ENCODE measurements around the gene SLC16A5. TPM values are rescaled to one million over a fixed set of nuclear protein-coding genes. Genes with fewer than 3 reads are reported as not detected.
A peak's percentile ranks its signal among the peaks of the same experiment; 100 is the strongest.

The SLC16A5 gene
- total RNA-seq, 2 donors from 2014 or later = 4.6 TPM

DNA sequence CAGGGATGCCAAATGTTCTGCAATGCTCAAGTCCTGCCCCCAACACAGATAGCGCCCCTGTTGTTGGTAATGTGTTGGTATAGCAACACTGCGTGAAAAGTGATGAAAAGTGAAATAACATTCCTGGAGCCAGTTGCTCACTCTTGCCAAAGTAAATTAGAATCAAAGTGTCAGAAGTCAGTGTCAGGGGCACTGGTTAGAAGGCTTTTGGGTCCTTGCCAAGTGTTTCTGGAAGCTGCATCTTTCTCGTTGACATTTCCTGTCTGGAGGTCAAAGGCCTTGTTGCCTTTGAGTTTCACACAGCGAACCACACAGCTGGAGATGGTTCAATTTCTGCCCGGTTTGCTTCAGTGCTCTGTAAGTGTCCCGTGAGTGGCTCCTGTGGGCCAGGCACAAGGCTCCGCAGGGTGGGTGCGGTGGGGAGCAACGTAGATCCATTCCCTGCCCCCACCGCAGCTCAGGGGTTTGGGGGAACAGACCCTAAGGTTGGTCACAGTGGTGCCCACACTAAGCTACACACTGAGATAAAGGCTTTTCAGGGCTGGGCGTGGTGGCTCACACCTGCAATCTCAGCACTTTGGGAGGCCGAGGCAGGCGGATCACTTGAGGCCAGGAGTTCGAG is 3.6 kb upstream of the SLC16A5 start:
- H3K27ac Mint-ChIP-seq = no peak overlapping the region
- no peak for DNase-seq (ENCODE audit: low spot score)
- peaks cover 0 to 2% of the 10 kb centered on the region in 2 donors for H3K27me3 Mint-ChIP-seq
- no peaks in the 10 kb centered on the region for H3K9me3 Mint-ChIP-seq
- peaks cover 9 to 16% of the 10 kb centered on the region in 2 donors for H3K4me1 Mint-ChIP-seq (ENCODE audit: low read depth in 2 of 2)
- H3K36me3 Mint-ChIP-seq = no peaks in the 10 kb centered on the region
- no peak for ATAC-seq
- H3K4me3 Mint-ChIP-seq = no peak overlapping the region

DNA sequence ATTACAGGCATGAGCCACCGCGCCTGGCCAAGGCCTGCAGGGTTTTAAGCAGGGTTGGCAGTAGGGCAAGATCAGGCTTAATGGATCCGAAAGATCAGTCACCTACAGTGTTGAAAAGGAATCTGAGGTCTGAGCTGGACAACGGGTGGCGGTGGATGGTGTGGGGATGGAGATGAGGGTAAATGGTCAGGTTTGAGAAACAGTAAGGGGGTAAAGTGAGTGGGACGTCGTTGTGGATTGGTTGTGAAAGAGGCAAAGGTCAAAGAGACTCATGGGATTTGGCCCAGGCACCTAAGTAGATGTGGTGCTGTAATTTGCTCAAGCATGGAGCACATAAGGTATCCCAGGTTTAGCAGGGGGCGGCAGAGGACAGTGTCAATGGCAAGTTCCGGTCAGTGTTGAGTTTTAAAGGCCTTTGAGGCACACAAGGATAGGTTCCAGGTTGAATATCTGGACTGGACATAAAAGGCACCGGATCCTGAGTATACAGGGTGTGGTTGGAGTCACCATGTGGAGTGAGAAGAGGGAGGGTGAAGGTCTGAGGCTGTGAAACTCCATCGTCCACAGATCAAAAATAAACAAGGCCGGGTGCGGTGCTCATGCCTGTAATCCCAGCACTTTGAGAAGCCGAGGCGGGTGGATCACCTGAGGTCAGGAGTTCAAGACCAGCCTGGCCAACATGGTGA is 1.1 kb upstream of the SLC16A5 start:
- Mint-ChIP-seq H3K27me3 (peaks cover 0 to 2% of the 10 kb centered on the region in 2 donors), H3K36me3 (no peaks in the 10 kb centered on the region), H3K27ac (peak overlapping the region; percentile 62 to 66), H3K4me3 (peak overlapping the region; percentile 78), H3K9me3 (no peaks in the 10 kb centered on the region), H3K4me1 (ENCODE audit: low read depth in 2 of 2) (peaks cover 16 to 17% of the 10 kb centered on the region in 2 donors)
- DNase-seq (ENCODE audit: low spot score) (no peak), ATAC-seq (no peak)

DNA sequence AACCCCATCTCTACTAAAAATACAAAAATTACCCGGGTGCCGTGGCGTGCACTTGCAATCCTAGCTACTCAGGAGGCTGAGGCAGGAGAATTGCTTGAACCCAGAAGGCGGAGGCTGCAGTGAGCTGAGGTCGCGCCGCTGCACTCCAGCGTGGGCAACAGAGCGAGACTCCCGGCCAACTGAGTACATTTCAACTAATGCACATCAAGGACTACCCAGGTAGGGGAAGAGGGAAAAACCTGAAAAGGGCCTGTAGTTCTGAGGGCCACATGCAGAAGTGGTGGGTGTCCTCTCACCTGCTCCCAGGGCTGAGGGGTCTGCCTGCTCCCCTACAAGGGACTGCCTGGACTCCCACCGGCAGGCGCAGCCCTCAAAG is 584 bp upstream of the SLC16A5 start:
- Mint-ChIP-seq H3K4me3 (peak overlapping the region; percentile 78), H3K27ac (peak overlapping the region; percentile 62 to 66), H3K27me3 (peaks cover 0 to 2% of the 10 kb centered on the region in 2 donors), H3K36me3 (no peaks in the 10 kb centered on the region), H3K9me3 (no peaks in the 10 kb centered on the region), H3K4me1 (ENCODE audit: low read depth in 2 of 2) (peaks cover 16 to 21% of the 10 kb centered on the region in 2 donors)
- DNase-seq (ENCODE audit: low spot score) (no peak), ATAC-seq (no peak)

DNA sequence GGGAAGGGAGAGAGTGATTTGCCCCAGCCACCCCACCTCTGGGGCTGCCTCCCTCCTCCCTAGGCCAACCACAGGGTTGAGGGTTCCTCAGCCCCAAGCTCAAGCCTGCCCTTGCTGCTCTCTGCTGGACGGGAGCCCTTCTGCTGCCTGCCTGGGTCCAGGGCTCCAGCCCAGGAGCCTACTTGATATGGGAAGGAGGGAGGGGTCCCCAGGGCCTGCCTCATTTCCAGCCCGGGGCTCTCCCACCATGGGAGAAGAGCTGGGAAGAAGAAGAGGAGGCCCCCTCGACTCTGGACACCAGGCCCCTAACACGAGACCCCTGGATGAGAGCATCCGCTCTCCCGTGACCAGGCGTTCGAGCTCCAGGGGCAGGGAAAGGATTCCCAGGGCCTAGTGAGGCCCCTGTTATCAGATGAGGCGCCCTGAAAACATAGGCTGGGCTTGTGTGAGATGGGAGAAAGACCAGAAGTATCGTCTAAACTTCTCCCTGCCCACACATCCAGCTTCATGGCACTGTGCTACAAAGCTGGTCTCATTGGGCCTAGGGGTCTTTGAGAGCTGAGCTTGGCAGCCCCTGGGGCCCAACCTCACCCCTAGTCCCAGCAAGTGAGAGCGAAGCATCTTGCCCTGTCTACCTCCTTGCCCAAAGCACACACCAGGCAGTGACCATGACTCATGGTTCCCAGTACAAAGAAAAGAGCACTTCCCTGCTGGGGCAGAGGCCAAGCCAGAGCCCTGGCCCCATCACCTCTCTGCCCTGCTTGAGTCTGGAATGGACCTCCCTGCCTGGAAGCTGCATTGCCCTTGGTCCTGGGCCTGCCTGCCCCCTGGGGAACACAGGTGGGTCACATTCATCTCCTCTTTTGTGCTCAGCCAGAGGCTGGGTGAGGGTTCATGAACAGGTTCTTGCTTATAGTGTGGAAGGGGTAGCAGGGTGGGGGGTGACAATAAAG is 987 bp downstream of the SLC16A5 start:
- no peak for ATAC-seq
- peak overlapping the region; percentile 47 to 66 for H3K27ac Mint-ChIP-seq

DNA sequence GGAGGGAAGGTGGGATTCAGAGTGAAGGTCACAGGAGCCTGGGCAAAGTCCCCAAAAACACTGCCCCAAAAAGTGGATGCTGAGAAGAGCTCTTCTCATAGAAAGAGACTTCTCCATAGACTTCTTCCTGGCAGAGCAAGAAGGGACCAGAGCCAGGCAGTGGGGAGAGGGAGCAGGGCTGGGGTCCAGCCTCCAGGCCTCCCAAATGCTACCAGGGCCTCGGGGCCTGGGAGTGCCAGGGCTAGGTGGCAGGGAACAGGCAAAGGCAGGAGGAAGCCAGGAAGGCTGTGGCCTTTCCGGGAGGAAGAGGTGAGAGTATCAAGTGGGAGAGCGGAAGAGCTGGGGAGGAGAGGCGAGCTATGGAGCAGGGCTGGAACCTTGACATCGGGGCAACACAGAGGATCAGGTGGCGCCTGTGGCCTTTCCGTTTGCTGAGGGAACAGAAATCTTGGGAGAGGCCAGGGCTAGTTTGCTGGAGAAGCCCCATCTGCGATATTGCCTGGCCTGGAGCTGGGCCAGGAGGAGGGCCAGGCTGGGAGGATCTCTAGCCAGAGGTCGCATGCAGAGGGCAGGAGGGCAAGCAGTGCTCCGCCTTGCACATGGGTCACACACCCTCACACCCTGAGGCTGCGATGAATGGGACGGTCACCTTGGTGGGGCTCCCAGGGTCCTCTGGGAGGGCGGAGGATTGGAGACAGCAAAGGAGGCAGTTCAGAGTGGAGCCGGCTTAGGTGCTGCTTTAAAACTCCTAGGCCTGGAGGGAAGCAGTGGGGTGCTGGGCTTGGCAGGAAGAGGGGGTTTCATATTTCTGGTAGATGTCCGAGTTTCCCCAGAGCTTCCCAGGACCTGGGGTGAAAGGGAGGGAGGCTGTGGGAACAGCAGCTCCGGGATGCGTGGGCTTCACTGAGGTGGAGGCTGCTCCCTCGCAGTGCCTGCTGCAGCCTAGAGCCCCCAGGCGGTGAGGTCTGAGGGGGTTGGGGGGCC is 3.4 kb downstream of the SLC16A5 start:
- Mint-ChIP-seq H3K27ac (no peak overlapping the region), H3K4me3 (no peak overlapping the region), H3K9me3 (no peaks in the 10 kb centered on the region), H3K36me3 (no peaks in the 10 kb centered on the region), H3K4me1 (ENCODE audit: low read depth in 2 of 2) (peaks cover 16 to 23% of the 10 kb centered on the region in 2 donors), H3K27me3 (no peaks in the 10 kb centered on the region)
- ATAC-seq (no peak), DNase-seq (ENCODE audit: low spot score) (no peak)

More for the DNA sequence above, 987 bp downstream of the SLC16A5 start:
- Mint-ChIP-seq H3K36me3 (no peaks in the 10 kb centered on the region), H3K4me3 (peak overlapping the region; percentile 78), H3K4me1 (ENCODE audit: low read depth in 2 of 2) (peaks cover 16 to 23% of the 10 kb centered on the region in 2 donors), H3K9me3 (no peaks in the 10 kb centered on the region), H3K27me3 (no peaks in the 10 kb centered on the region)
- no peak for DNase-seq (ENCODE audit: low spot score)

DNA sequence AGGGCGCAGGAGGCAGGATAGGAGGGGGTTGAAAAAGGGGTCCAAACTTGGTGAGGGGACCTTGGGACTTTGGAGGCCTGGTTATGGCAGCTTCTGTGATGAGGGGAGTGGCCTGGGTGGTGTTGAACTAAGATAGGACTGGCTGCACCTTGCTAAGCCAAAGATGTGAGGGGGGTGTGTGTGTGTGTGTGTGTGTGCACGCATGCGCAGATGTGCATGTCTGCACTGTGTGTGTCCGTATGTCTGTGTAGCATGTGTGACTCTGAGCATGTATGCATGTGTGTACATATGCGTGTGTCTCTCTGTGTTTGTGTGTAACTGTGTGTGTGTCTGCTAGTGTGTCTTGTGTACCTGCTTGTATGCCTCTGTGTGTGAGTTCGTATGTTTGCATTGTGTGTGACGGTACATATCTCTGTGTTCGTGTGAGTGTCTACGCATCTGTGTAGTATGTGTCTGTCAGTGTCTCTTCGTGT is 4.1 kb downstream of the SLC16A5 start:
- DNase-seq (ENCODE audit: low spot score) (no peak), ATAC-seq (no peak)
- no peak overlapping the region for H3K27ac Mint-ChIP-seq
- no peaks in the 10 kb centered on the region for H3K27me3 Mint-ChIP-seq
- H3K36me3 Mint-ChIP-seq = no peaks in the 10 kb centered on the region
- H3K9me3 Mint-ChIP-seq = no peaks in the 10 kb centered on the region
- no peak overlapping the region for H3K4me3 Mint-ChIP-seq
- H3K4me1 Mint-ChIP-seq (ENCODE audit: low read depth in 2 of 2) = peaks cover 10 to 18% of the 10 kb centered on the region in 2 donors

DNA sequence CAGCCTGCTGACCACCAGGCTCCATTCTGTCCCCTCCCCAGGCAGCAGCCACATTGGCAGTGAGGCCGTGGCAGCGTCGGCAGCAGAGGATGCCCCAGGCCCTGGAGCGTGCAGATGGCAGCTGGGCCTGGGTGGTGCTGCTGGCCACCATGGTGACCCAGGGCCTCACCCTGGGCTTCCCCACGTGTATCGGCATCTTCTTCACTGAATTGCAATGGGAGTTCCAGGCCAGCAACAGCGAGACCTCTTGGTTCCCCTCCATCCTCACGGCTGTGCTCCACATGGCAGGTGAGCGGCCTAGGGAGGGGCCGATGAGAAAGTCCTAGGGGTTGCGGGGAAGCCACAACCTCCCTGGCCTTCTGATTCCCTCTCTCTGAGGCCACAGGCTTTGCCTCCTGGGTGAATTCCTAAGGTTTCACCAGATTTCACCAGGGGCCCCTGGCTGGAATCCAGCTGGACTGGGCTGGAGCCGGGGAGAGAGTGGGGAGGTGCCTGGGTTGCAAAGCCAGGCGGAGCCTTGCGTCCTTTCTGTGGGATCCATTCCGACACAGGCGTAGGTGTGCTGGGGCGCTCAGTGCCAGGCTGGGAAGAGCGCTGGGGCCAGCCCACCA is 5.9 kb downstream of the SLC16A5 start:
- ATAC-seq (no peak), DNase-seq (ENCODE audit: low spot score) (no peak)
- Mint-ChIP-seq H3K9me3 (no peaks in the 10 kb centered on the region), H3K27ac (no peak overlapping the region), H3K36me3 (no peaks in the 10 kb centered on the region), H3K4me3 (no peak overlapping the region), H3K27me3 (no peaks in the 10 kb centered on the region), H3K4me1 (ENCODE audit: low read depth in 2 of 2) (peaks cover 5 to 18% of the 10 kb centered on the region in 2 donors)

DNA sequence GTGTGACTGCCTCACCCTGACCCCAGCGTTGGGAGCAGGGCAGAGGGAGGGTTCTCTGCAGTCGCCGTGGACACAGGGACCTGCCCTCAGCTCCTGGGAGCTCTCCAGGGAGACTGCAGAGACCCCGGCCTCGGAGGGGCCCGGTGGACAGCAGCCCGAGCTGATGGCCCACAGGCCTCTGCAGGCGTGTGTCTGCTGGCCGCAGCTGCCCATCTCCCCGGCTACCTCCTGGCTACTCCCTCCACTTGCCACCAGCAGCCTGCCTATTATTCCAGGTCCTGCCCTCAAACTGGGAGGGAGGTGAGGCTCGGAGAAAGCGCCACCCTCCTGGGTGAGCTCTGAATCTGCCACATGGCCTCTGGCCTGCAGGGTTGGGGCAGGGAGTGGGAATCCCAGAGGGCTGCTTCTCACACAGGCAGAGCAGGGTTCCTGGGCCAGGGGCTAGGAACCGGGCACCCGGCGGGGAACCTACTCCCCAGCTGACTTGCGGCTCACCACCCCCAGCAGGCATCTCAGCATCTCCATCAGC is 7.2 kb downstream of the SLC16A5 start:
- H3K27ac Mint-ChIP-seq = no peak overlapping the region
- ATAC-seq = no peak
- DNase-seq (ENCODE audit: low spot score) = no peak
- no peaks in the 10 kb centered on the region for H3K9me3 Mint-ChIP-seq
- no peaks in the 10 kb centered on the region for H3K27me3 Mint-ChIP-seq
- H3K36me3 Mint-ChIP-seq = no peaks in the 10 kb centered on the region
- no peak overlapping the region for H3K4me3 Mint-ChIP-seq
- peaks cover 0 to 14% of the 10 kb centered on the region in 2 donors for H3K4me1 Mint-ChIP-seq (ENCODE audit: low read depth in 2 of 2)

DNA sequence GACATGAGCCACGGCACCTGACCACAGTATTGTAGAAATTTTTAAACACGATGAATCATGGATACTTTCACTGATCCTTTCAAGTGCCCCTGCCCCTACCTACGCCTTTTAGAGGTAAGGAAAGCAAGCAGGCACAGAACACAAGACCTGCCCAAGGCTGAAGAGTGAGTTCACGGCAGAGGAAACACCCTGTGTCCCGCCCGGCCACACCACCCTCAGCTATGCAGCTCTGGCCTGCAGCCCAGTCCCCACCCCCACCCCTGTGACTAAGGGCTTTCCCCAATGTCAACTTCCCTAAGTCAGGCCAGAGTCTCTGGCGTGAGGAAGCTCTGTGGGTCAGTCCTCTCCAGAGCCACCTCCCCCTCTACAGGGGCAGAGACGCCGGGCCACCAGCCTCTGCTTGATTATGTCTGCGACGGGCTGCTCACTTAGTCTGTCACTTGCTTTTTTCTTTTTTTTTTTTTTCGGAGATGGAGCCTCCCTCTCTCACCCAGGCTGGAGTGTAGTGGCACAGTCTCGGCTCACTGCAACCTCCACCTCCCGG is 8.4 kb downstream of the SLC16A5 start:
- ATAC-seq (peak in 1 of 2 donors; percentile 45), DNase-seq (ENCODE audit: low spot score) (no peak)
- Mint-ChIP-seq H3K4me3 (no peak overlapping the region), H3K9me3 (no peaks in the 10 kb centered on the region), H3K4me1 (ENCODE audit: low read depth in 2 of 2) (peaks cover 0 to 6% of the 10 kb centered on the region in 2 donors), H3K27ac (no peak overlapping the region), H3K36me3 (no peaks in the 10 kb centered on the region), H3K27me3 (no peaks in the 10 kb centered on the region)

DNA sequence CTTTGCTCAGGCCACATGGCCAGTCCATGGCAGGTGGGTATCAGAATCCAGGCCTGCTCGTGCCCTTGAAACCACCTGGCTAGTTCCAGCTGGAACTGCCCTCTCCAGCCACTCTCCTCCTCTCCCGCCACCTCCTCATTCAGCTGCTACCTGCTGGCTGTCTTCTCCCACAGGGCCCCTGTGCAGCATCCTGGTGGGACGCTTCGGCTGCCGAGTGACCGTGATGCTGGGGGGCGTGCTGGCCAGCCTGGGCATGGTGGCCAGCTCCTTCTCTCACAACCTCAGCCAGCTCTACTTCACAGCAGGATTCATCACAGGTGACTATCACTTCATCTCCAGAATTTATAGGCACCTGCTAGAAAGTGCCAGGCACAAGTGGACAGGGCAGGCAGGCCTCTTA is 10.1 kb downstream of the SLC16A5 start:
- H3K36me3 Mint-ChIP-seq = no peaks in the 10 kb centered on the region
- H3K27me3 Mint-ChIP-seq = no peaks in the 10 kb centered on the region
- no peak overlapping the region for H3K4me3 Mint-ChIP-seq
- no peaks in the 10 kb centered on the region for H3K9me3 Mint-ChIP-seq
- H3K27ac Mint-ChIP-seq = no peak overlapping the region
- DNase-seq (ENCODE audit: low spot score) (no peak), ATAC-seq (no peak)
- no peaks in the 10 kb centered on the region for H3K4me1 Mint-ChIP-seq (ENCODE audit: low read depth in 2 of 2)

DNA sequence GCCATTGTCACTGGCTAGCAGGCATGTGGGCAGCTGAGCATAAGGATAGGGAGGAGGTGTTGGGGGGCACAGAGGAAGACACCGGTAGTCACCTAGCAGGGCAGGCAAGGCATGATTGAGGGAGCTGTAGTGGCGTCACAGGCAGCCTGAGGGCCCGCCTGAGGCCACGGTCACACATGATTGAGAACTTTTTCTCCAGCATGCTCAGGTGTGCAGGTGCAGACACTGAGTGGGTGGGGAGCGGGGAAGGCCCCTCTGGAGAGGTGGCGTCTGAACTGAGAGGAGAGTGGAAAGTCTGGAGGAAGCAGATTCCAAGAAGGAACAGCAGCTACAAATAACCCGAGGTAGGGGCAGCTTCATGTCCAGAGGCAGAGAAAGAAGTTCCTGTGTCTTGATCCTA is 11.1 kb downstream of the SLC16A5 start:
- no peak overlapping the region for H3K4me3 Mint-ChIP-seq
- DNase-seq (ENCODE audit: low spot score) (no peak), ATAC-seq (no peak)
- H3K36me3 Mint-ChIP-seq = no peaks in the 10 kb centered on the region
- no peaks in the 10 kb centered on the region for H3K4me1 Mint-ChIP-seq (ENCODE audit: low read depth in 2 of 2)
- no peak overlapping the region for H3K27ac Mint-ChIP-seq
- H3K27me3 Mint-ChIP-seq = no peaks in the 10 kb centered on the region
- H3K9me3 Mint-ChIP-seq = no peaks in the 10 kb centered on the region

DNA sequence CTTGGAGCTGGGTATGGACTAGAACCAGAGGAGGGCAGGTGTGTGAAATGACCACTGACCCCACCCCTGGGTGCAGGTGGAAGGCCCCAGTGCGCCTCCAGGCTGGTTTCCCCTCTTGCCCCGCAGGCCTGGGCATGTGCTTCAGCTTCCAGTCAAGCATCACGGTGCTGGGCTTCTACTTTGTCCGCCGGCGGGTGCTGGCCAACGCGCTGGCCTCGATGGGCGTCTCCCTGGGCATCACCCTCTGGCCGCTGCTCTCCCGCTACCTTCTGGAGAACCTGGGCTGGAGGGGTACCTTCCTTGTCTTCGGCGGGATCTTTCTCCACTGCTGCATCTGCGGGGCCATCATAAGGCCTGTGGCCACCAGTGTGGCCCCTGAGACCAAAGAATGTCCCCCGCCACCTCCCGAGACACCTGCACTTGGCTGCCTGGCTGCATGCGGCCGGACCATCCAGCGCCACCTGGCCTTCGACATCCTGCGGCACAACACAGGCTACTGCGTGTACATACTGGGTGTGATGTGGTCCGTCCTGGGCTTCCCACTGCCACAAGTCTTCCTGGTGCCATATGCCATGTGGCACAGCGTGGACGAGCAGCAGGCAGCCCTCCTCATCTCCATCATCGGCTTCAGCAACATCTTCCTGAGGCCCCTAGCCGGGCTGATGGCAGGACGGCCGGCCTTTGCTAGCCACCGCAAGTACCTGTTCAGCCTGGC is 12.3 kb downstream of the SLC16A5 start:
- no peak overlapping the region for H3K27ac Mint-ChIP-seq
- no peaks in the 10 kb centered on the region for H3K4me1 Mint-ChIP-seq (ENCODE audit: low read depth in 2 of 2)
- no peaks in the 10 kb centered on the region for H3K9me3 Mint-ChIP-seq
- H3K4me3 Mint-ChIP-seq = no peak overlapping the region
- ATAC-seq (no peak), DNase-seq (ENCODE audit: low spot score) (no peak)
- H3K27me3 Mint-ChIP-seq = no peaks in the 10 kb centered on the region
- H3K36me3 Mint-ChIP-seq = no peaks in the 10 kb centered on the region
